Thyroid gland (tissue), 4 donors: ENCODE data around the gene TRIP12.

Experiments
- POLR2A ChIP-seq, 2 donors: fragments of 450-650 bp; IDR thresholded peaks; one replicate each; pipeline ENCODE4 v1.6.1; 2017; ENCODE audit warnings: antibody characterized with exemption in 2 of 2, mild to moderate bottlenecking in 2 of 2, moderate library complexity in 1 of 2
- TF ChIP-seq, protein P1 (sequence below), 6 experiments: fragments of 200-600 bp in 3 of 6; fragments of 450-650 bp in 3 of 6; sonication (generic) in 3 of 6; IDR thresholded peaks; one replicate each; pipeline ENCODE4 v1.5.1; 2016 to 2019; ENCODE audit warnings: antibody characterized with exemption in 6 of 6, mild to moderate bottlenecking in 2 of 6, inconsistent platforms in 1 of 6, moderate library complexity in 1 of 6

DNA sequence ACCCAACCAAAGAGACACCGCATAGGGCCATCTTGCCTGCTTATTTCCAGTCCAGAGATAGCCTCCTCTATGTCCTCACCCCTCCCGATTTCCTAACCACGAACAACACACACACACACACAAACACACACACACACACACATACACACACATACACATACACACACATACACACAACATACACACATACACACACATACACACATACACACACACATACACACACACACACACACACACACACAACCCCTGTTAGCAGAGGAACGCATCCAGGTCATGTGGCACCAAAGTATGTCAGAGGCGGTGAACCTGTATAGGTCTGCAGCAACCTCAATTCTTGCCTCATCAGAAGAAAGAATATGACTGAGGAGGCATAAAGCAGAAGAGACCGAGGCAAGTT lies 188.9 kb downstream of the TRIP12 start:
- TF ChIP-seq, protein P1, sequence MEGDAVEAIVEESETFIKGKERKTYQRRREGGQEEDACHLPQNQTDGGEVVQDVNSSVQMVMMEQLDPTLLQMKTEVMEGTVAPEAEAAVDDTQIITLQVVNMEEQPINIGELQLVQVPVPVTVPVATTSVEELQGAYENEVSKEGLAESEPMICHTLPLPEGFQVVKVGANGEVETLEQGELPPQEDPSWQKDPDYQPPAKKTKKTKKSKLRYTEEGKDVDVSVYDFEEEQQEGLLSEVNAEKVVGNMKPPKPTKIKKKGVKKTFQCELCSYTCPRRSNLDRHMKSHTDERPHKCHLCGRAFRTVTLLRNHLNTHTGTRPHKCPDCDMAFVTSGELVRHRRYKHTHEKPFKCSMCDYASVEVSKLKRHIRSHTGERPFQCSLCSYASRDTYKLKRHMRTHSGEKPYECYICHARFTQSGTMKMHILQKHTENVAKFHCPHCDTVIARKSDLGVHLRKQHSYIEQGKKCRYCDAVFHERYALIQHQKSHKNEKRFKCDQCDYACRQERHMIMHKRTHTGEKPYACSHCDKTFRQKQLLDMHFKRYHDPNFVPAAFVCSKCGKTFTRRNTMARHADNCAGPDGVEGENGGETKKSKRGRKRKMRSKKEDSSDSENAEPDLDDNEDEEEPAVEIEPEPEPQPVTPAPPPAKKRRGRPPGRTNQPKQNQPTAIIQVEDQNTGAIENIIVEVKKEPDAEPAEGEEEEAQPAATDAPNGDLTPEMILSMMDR (IDR thresholded peaks at IDR 0.05) = no peak
- no peak for TF ChIP-seq POLR2A (IDR thresholded peaks at IDR 0.05)
